Astrocyte of the cerebellum (primary cell): Measurements from ENCODE around the gene TEX264.

ENCODE experiments used
- DNase-seq: peaks from one replicate; pipeline ENCODE4 v3.0.0-alpha.2; 2011; ENCODE audit warnings: low read depth
- H3K4me3 ChIP-seq: 2 replicates; pipeline ENCODE4 v1.5.1; 2011; ENCODE audit warnings: mild to moderate bottlenecking, low read depth, low read length, moderate library complexity
- CTCF ChIP-seq: IDR thresholded peaks from 2 replicates; pipeline ENCODE4 v1.5.1; 2012; ENCODE audit warnings: low read length, low read depth, moderate library complexity, mild to moderate bottlenecking; ENCODE audit errors: missing control alignments
- in situ Hi-C: cut with HindIII; loops from 2 replicates; pipeline ENCODE4 v1.10.0; 2017; ENCODE audit warnings: low sequenced_read_pairs

Gene TEX264

DNA sequence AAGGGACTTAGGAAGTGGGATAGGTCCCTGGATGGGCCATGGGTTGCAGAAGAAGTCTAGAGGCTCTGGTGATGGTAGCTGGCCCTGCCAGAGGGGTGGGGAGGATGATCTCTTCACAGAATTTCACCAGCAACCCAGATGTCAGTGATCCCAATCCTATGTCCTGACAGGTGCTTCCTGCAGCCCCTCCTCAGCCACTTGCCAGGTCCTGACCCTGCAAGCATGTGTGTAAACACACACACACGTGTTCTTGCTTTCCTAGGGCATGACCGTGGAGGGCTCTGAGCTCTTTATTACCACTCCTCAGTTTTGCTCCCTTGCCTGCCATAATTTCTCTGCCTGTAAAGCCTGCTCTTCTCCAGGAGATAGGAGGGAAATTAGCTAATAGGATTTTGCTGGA, 12.5 kb downstream of the TEX264 start:
- TF ChIP-seq CTCF = no peak
- in situ Hi-C loops = no loop called here
- DNase-seq = no peak
- H3K4me3 ChIP-seq = no peak overlapping the region

DNA sequence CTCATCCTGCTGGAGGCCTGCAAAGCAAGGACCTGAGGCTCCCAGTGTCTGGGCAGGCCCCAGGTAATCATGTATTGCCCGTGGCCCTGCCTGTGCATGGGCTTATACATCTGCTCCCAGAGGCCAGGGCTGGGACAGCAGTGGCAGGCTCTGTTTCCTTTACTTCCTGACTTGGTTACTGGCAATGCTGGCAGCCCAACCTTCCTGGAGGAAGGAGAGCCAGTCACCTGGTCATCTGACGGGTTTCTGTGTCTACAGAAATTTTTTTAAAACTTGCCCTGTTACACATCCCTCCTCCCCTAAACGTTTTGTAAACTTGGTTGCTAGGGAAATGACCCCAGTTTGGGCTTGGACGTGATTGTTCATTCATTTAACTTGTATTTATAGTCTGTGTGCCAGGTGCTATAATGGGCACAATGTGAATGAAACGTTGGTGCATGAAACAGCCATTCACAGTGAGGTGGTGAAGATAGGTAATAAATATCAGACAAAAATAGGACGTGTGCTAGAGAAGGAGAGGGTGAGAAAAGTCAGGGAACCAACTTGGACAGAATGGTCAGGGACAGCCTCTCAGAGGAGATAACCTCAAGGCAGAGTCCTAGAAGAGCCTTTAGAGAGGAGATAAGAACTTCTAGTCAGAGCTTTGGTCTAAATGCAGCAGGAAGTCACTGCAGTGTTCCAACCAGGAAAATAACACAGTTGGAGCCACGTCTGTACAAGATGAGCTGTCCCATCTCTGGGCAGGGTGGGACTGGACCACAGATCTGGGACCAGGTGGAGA, 14.1 kb downstream of the TEX264 start:
- no peak for TF ChIP-seq CTCF
- no peak overlapping the region for H3K4me3 ChIP-seq
- no peak for DNase-seq
- in situ Hi-C loops = no loop called here

DNA sequence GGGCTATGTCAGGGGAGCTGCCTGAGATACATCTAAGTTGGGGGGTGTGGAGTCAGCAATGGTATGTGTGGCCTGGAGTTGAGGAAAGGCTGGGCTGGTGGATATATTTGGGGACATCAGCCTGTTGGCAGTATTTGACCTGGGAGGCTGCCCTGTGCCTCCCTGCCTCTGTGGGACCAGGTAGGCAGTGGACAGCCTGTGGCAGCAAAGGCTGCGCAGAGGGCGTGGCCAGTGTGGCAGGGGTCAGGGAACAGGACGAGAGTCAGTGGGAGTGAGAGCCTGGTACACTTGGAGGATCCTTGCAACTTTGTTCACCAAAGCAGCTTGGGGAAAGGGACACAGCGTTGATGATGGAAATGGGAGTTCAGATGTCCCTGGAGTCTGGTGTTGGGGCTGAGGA, 15.0 kb downstream of the TEX264 start:
- DNase-seq = no peak
- no peak overlapping the region for H3K4me3 ChIP-seq
- in situ Hi-C loops = no loop called here
- no peak for TF ChIP-seq CTCF

- in situ Hi-C loops = no loop called here
- DNase-seq = no peak
- no peak for TF ChIP-seq CTCF
- H3K4me3 ChIP-seq = no peak overlapping the region
Observed at GRCh38 chr3:51686512-51687215, 15.6 kb downstream of the TEX264 start.

DNA sequence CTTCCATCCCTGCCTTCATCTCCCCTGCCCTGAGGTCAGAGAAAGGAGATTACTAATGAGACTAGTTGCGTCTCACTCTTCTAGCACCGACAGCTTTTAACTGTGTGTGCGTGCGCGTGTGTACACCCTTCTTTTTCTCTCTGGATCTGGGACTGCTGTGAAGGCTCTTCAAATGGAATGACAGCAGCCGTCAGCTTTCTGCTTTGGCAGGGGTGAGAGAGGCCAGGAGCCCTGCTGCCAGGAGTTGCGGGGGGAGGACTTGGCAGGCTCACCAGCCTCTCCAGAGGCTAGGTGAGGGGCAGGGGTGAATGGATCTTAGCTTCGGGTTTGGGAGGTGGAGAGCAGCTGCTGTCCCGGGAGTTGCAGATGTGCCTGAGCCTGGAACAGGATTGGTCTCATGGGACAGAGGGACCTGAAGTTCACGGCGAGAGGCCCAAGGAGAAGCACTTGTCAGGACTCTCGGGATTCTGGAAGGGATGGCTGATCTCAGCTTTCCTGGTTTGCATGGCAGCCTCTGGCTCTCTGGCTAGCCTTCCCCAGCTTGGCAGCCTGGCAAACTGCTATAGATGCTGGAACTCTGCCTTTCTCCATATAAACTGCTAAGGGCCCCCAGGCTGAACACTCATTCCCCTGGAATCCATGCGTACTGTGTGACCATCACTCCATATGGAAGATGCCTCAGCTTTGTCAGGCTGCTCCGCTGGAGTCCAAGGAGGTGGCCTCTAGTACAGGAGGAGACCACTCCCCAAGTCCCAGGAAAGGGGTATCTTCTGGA, 16.6 kb downstream of the TEX264 start:
- no peak for TF ChIP-seq CTCF
- in situ Hi-C loops = no loop called here
- DNase-seq = no peak
- no peak overlapping the region for H3K4me3 ChIP-seq

- in situ Hi-C loops = no loop called here
- TF ChIP-seq CTCF = no peak
- H3K4me3 ChIP-seq = no peak overlapping the region
- DNase-seq = no peak
Observed at GRCh38 chr3:51688206-51688600, 17.2 kb downstream of the TEX264 start.
